HEK293T (cell line): ENCODE measurements around the gene KCNQ1.

Experiments
- FOXA1 ChIP-seq: fragments of 450-650 bp; IDR thresholded peaks from 2 replicates; pipeline ENCODE4 v1.6.1; 2016; ENCODE audit warnings: mild to moderate bottlenecking
- FOXK2 ChIP-seq: fragments of 450-650 bp; IDR thresholded peaks from 2 replicates; pipeline ENCODE4 v1.6.1; 2016; ENCODE audit warnings: mild to moderate bottlenecking
- FOXM1 ChIP-seq: fragments of 450-650 bp; IDR thresholded peaks from 2 replicates; pipeline ENCODE4 v1.6.1; 2017; ENCODE audit warnings: mild to moderate bottlenecking, borderline replicate concordance
- NFRKB ChIP-seq: fragments of 450-650 bp; IDR thresholded peaks from 2 replicates; pipeline ENCODE4 v1.6.1; 2016; ENCODE audit warnings: mild to moderate bottlenecking, moderate library complexity
- TARDBP ChIP-seq: fragments of 450-650 bp; IDR thresholded peaks from 2 replicates; pipeline ENCODE4 v1.6.1; 2016
- ZNF384 ChIP-seq: fragments of 450-650 bp; IDR thresholded peaks from 2 replicates; pipeline ENCODE4 v1.6.1; 2016

GRCh38 chr11:2434008-2434407, 10.8 kb upstream of the KCNQ1 start:
- TF ChIP-seq FOXM1 (no peak), FOXK2 (no peak), ZNF384 (no peak), TARDBP (no peak), FOXA1 (no peak), NFRKB (no peak)
